Measurements from ENCODE around the gene TUBA4A. TPM values are rescaled to one million over a fixed set of nuclear protein-coding genes. Genes with fewer than 3 reads are reported as not detected.

Gene TUBA4A
- total and polyA plus RNA-seq, 8 donors = 18.7 to 141 (median 40.0) TPM

Small RNAs within 50 kb of the gene (small RNA-seq; reads per million reads assigned to genes)
- gene MIR153-1 = 0 to 0.15 (median 0) reads per million in 4 donors

Other genes starting within 250 kb of the TUBA4A start
- gene CFAP65, start 212.4 kb downstream of the TUBA4A start, total RNA-seq = 1 to 10 TPM in 1 of 5 donors, not detected in 4; 2.6 TPM
- gene CFAP65, start 212.4 kb downstream of the TUBA4A start, polyA plus RNA-seq = under 1 TPM in 1 of 3 donors, not detected in 2; 0.10 TPM
- 10 to 100 TPM in 4 of 5 donors, under 1 TPM in 1; 0.58 to 59.1 (median 16.5) TPM for gene IHH, start 193.0 kb downstream of the TUBA4A start, total RNA-seq
- gene IHH, start 193.0 kb downstream of the TUBA4A start, polyA plus RNA-seq = 1 to 10 TPM; 6.4 to 9.0 (median 7.8) TPM
- gene NHEJ1, start 93.1 kb downstream of the TUBA4A start, total RNA-seq = 10 to 100 TPM in 3 of 5 donors, 1 to 10 TPM in 2; 4.5 to 25.5 (median 13.2) TPM
- gene NHEJ1, start 93.1 kb downstream of the TUBA4A start, polyA plus RNA-seq = 10 to 100 TPM; 10.3 to 19.1 (median 10.4) TPM
- gene SLC23A3, start 83.9 kb downstream of the TUBA4A start, total RNA-seq = 1 to 10 TPM in 2 of 5 donors, under 1 TPM in 3; 0.45 to 4.1 (median 0.92) TPM
- 1 to 10 TPM in 1 of 3 donors, under 1 TPM in 1, not detected in 1; 0.50 to 2.3 TPM for gene SLC23A3, start 83.9 kb downstream of the TUBA4A start, polyA plus RNA-seq
- gene CNPPD1, start 77.0 kb downstream of the TUBA4A start, total RNA-seq = 10 to 100 TPM; 12.8 to 48.2 (median 36.2) TPM
- gene CNPPD1, start 77.0 kb downstream of the TUBA4A start, polyA plus RNA-seq = 10 to 100 TPM; 26.5 to 45.5 (median 34.2) TPM
- 10 to 100 TPM; 31.9 to 97.3 (median 43.9) TPM for gene RETREG2, start 75.6 kb downstream of the TUBA4A start, total RNA-seq
- gene RETREG2, start 75.6 kb downstream of the TUBA4A start, polyA plus RNA-seq = 10 to 100 TPM; 23.9 to 52.5 (median 25.1) TPM
- 10 to 100 TPM; 21.3 to 79.7 (median 33.8) TPM for gene ZFAND2B, start 47.1 kb downstream of the TUBA4A start, total RNA-seq
- 10 to 100 TPM; 45.0 to 81.3 (median 46.6) TPM for gene ZFAND2B, start 47.1 kb downstream of the TUBA4A start, polyA plus RNA-seq
- gene ABCB6, start 35.0 kb downstream of the TUBA4A start, total RNA-seq = 10 to 100 TPM in 4 of 5 donors, 1 to 10 TPM in 1; 8.2 to 41.5 (median 29.5) TPM
- gene ABCB6, start 35.0 kb downstream of the TUBA4A start, polyA plus RNA-seq = 10 to 100 TPM in 2 of 3 donors, 1 to 10 TPM in 1; 8.4 to 47.8 (median 14.5) TPM
- gene ATG9A, start 24.3 kb downstream of the TUBA4A start, total RNA-seq = 100 to 1,000 TPM in 1 of 5 donors, 10 to 100 TPM in 3, 1 to 10 TPM in 1; 1.4 to 100 (median 23.1) TPM
- 10 to 100 TPM in 1 of 3 donors, 1 to 10 TPM in 2; 6.3 to 13.5 (median 7.2) TPM for gene ATG9A, start 24.3 kb downstream of the TUBA4A start, polyA plus RNA-seq
- 100 to 1,000 TPM in 3 of 5 donors, 10 to 100 TPM in 2; 33.9 to 263 (median 138) TPM for gene ANKZF1, start 24.1 kb downstream of the TUBA4A start, total RNA-seq
- 10 to 100 TPM; 27.8 to 36.6 (median 33.4) TPM for gene ANKZF1, start 24.1 kb downstream of the TUBA4A start, polyA plus RNA-seq
- gene GLB1L, start 8.5 kb downstream of the TUBA4A start, total RNA-seq = 10 to 100 TPM in 1 of 5 donors, 1 to 10 TPM in 2, under 1 TPM in 1, not detected in 1; 0.58 to 31.4 (median 4.5) TPM
- gene GLB1L, start 8.5 kb downstream of the TUBA4A start, polyA plus RNA-seq = 1 to 10 TPM; 2.6 to 4.9 (median 2.6) TPM
- gene STK16, start 8.4 kb downstream of the TUBA4A start, total RNA-seq = 10 to 100 TPM in 4 of 5 donors, 1 to 10 TPM in 1; 1.2 to 55.6 (median 23.7) TPM
- 10 to 100 TPM; 38.8 to 55.9 (median 45.1) TPM for gene STK16, start 8.4 kb downstream of the TUBA4A start, polyA plus RNA-seq
- gene TUBA4B, start 675 bp downstream of the TUBA4A start, total RNA-seq = not detected
- gene TUBA4B, start 675 bp downstream of the TUBA4A start, polyA plus RNA-seq = not detected
- gene DNAJB2, start 25.4 kb upstream of the TUBA4A start, total RNA-seq = 10 to 100 TPM; 24.4 to 88.8 (median 47.8) TPM
- gene DNAJB2, start 25.4 kb upstream of the TUBA4A start, polyA plus RNA-seq = 10 to 100 TPM; 62.5 to 85.8 (median 77.5) TPM
- gene PTPRN, start 55.5 kb upstream of the TUBA4A start, total RNA-seq = 10 to 100 TPM in 1 of 5 donors, 1 to 10 TPM in 3, not detected in 1; 2.8 to 11.3 (median 7.4) TPM
- gene PTPRN, start 55.5 kb upstream of the TUBA4A start, polyA plus RNA-seq = 1 to 10 TPM; 1.1 to 3.6 (median 1.5) TPM
- gene RESP18, start 78.8 kb upstream of the TUBA4A start, total RNA-seq = not detected
- not detected for gene RESP18, start 78.8 kb upstream of the TUBA4A start, polyA plus RNA-seq
- gene DNPEP, start 134.0 kb upstream of the TUBA4A start, total RNA-seq = 100 to 1,000 TPM in 1 of 5 donors, 10 to 100 TPM in 4; 32.7 to 147 (median 46.4) TPM
- 100 to 1,000 TPM in 2 of 3 donors, 10 to 100 TPM in 1; 69.2 to 114 (median 105) TPM for gene DNPEP, start 134.0 kb upstream of the TUBA4A start, polyA plus RNA-seq
- 1,000 to 10,000 TPM; 1,078 to 5,539 (median 2,913) TPM for gene DES, start 164.5 kb upstream of the TUBA4A start, total RNA-seq
- 100 to 1,000 TPM; 122 to 803 (median 204) TPM for gene DES, start 164.5 kb upstream of the TUBA4A start, polyA plus RNA-seq
- gene SPEG, start 180.9 kb upstream of the TUBA4A start, total RNA-seq = 100 to 1,000 TPM in 1 of 5 donors, 10 to 100 TPM in 3, 1 to 10 TPM in 1; 7.4 to 106 (median 30.4) TPM
- gene SPEG, start 180.9 kb upstream of the TUBA4A start, polyA plus RNA-seq = 10 to 100 TPM in 1 of 3 donors, 1 to 10 TPM in 2; 9.8 to 65.1 (median 9.9) TPM
- 100 to 1,000 TPM in 1 of 5 donors, 10 to 100 TPM in 4; 16.5 to 185 (median 24.2) TPM for gene GMPPA, start 245.0 kb upstream of the TUBA4A start, total RNA-seq
- gene GMPPA, start 245.0 kb upstream of the TUBA4A start, polyA plus RNA-seq = 10 to 100 TPM; 29.9 to 84.8 (median 58.2) TPM

Data from stomach (tissue), 8 donors.